Hematopoietic multipotent progenitor cell treated with erythropoietin and hydrocortisone succinate and interleukin-3 and kit ligand, for 6 days (in vitro differentiated cells): ENCODE measurements around the gene ANTXR1.

Experiments
- DNase-seq: peaks from one replicate; pipeline ENCODE4 v3.0.0-alpha.2; 2015

ANTXR1 gene

DNA sequence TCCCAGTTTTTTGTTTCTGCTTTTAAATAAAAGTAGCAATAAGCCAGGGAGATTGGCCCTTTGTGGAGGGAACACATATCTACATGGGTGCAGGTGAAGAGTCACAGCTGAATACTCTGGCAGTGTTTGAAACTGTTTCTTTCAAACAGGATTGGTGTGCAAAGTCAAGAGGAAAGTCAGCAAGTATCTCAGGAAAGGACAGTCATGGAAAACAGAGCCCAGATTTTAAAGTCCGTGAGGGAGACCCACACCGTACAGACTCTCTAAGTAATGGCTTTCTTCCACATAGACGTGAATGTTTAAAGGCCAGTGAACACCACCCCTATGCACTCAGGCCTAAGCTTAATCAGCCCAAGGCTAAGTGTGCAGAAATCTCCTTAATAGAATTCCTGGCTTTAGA is 278.7 kb downstream of the ANTXR1 start:
- DNase-seq, result no peak

DNA sequence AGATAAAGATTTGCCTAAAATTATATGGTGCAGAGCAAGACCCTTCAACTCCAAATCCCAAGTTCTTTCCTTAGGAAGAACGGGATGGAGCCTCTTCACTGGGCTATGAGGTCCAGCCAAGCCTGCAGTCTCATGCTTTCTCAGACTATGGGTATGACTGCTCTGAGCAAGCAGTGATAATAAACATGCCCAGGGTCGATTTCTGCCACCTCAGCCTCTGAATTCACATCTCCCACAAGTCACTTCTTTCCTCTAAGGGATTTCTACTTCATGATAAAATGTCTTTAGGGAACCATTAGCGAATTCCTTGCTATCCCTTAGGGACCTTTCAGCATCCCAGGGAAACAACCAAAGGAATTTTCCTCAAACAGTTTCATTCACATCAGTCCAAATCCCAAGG is 279.3 kb downstream of the ANTXR1 start:
- no peak for DNase-seq

DNA sequence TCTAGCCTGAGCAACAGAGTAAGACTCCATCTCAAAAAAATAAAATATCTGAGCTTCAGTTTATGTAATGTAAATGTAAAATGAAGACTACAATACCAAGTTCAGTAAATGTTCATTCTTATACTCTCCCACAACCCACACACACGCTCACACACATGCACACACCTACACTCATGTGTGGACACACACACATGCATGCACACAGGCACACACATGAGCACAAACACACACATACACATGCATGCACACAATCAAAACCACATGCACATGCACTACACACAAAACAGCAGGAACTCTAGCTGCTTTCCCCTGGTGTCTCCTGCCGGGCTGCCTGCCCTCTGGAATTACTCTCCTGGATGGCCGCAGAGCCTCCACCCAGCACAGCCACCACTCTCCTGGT is 283.4 kb downstream of the ANTXR1 start:
- DNase-seq, result no peak

DNA sequence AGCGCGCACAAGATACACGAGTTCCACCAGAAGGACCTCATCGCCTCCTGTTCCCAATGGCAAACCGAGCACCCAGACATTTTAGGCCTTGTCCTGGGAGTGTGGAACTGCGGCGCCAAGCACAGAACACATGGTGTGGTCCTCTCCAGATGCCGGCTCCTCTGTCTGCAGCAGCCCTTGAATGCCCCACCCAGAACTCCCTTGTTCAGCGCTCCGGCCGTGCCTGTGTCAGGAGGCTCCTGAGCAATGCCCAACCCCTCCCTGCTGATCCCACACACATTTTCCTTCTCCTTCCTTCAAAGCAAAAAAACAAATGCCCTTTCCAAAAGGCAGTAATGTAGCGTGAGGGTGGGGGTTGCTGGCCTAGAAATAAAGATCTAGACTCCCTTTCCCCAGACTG is 284.2 kb downstream of the ANTXR1 start:
- no peak for DNase-seq

DNA sequence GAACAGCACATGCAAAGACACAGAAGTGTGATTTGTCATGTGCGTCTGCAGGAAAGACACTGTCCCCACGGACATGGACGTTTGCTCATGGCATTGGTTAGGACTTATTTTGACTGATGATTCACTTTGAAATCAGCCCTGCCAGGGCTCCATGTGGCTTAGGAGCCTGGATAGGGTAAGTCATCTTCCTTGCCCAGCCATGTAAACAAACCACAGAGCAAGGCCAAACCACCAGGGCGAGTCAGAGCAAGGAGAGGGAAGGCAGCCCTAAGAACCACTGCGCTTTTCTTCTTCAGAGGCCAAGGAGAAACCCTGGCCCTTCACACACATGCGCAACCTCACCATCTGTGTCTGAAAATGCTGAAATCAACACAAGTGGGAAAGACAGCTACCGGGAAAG is 285.3 kb downstream of the ANTXR1 start:
- DNase-seq, result no peak

DNA sequence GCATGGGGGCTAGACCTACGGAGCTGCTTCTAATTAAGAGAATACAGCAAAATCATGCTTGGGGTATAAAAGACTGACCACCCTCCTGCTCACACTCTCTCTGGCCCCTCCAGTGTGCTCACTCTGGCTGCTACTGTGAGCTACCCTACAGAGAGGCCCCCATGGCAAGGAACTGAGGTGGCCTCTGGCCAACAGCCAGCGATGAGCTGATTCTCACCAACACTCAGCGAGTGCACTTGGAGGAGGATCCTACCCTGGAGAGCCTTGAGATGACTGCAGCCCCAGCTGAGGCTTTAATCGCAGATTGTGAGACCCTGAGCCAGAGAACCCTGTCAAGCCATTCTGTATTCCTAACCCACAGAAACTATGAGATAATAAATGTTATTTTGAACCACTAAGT is 285.9 kb downstream of the ANTXR1 start:
- DNase-seq, result no peak
